HepG2 (cell line): Measurements from ENCODE around the gene ARFGAP2. TPM values are rescaled to one million over a fixed set of nuclear protein-coding genes. Genes with fewer than 3 reads are reported as not detected.

Experiments used
- HNRNPL ChIP-seq: fragments of 200-400 bp; formaldehyde crosslinking; IDR thresholded peaks from 2 replicates; pipeline ENCODE4 v1.6.1; 2017; ENCODE audit warnings: mild to moderate bottlenecking, low read depth, low read length
- NFIC ChIP-seq: IDR thresholded peaks from 2 replicates; pipeline ENCODE4 v1.6.1; 2012; ENCODE audit warnings: mild to moderate bottlenecking, low read length, inconsistent platforms
- RXRA ChIP-seq: sonication (generic); formaldehyde crosslinking; IDR thresholded peaks from 2 replicates; pipeline ENCODE4 v1.5.1; 2020; ENCODE audit warnings: missing genetic modification reagents
- TFAP4 ChIP-seq: sonication (generic); IDR thresholded peaks from 2 replicates; pipeline ENCODE4 v1.6.1; 2016; ENCODE audit warnings: low read depth, borderline replicate concordance
- ZNF431 ChIP-seq: sonication (generic); formaldehyde crosslinking; IDR thresholded peaks from 2 replicates; pipeline ENCODE4 v1.9.0; 2022; ENCODE audit warnings: missing genetic modification reagents, low read depth, mild to moderate bottlenecking, borderline replicate concordance
- ZNF605 ChIP-seq: sonication (generic); formaldehyde crosslinking; IDR thresholded peaks from 2 replicates; pipeline ENCODE4 v1.8.0; 2022; ENCODE audit warnings: mild to moderate bottlenecking, missing genetic modification reagents
- ZNF614 ChIP-seq: IDR thresholded peaks from 2 replicates; pipeline ENCODE4 v1.6.1; 2018; ENCODE audit warnings: missing biosample characterization, missing genetic modification reagents, inconsistent platforms, borderline replicate concordance
- polyA plus RNA-seq, 8 experiments: library from polyadenylated mRNA; depleted of rRNA in 3 of 8; stranded (reverse) in 7 of 8; unstranded in 1 of 8; fragments of >200 nt; fragmentation: Illumina TruSeq in 4 of 8; extraction: Trizol in 4 of 8; gene quantifications; 2 replicates each; pipeline versions ENCODE4 v1.2.1 to v1.2.3, GENCODE V29; 2011 to 2016; ENCODE audit warnings: low read depth in 4 of 8, missing spikeins in 1 of 8, mixed read lengths in 1 of 8; ENCODE audit not compliant: insufficient read depth in 1 of 8
- total RNA-seq, 5 experiments: library from RNA; depleted of rRNA; stranded (reverse); fragments of >200 nt; fragmentation: Illumina TruSeq; extraction: Trizol; gene quantifications; 2 replicates each; pipeline ENCODE4 v1.2.3, GENCODE V29; 2016; ENCODE audit warnings: low read depth in 1 of 5
- TF ChIP-seq, protein P1 (sequence below): sonication (generic); formaldehyde crosslinking; IDR thresholded peaks from 2 replicates; pipeline ENCODE4 v1.4.0; 2020; ENCODE audit warnings: missing genetic modification reagents
- TF ChIP-seq, protein P2 (sequence below): sonication (generic); formaldehyde crosslinking; IDR thresholded peaks from 2 replicates; pipeline ENCODE4 v1.4.0; 2020; ENCODE audit warnings: missing genetic modification reagents
- TF ChIP-seq, protein P3 (sequence below), 2 experiments: sonication (generic) in 1 of 2; formaldehyde crosslinking in 1 of 2; IDR thresholded peaks; 2 replicates each; pipeline versions ENCODE4 v1.5.1 to v1.6.1; 2011 to 2020; ENCODE audit warnings: borderline replicate concordance in 1 of 2, low read depth in 1 of 2, low read length in 1 of 2, mild to moderate bottlenecking in 1 of 2, missing genetic modification reagents in 1 of 2, moderate library complexity in 1 of 2
- TF ChIP-seq, protein P4 (sequence below): sonication (generic); formaldehyde crosslinking; IDR thresholded peaks from 2 replicates; pipeline ENCODE4 v1.4.0; 2020; ENCODE audit warnings: missing genetic modification reagents, mild to moderate bottlenecking, borderline replicate concordance
- TF ChIP-seq, protein P5 (sequence below): sonication (generic); formaldehyde crosslinking; IDR thresholded peaks from 2 replicates; pipeline ENCODE4 v1.4.0; 2020; ENCODE audit warnings: mild to moderate bottlenecking, missing genetic modification reagents

Gene ARFGAP2
- total and polyA plus RNA-seq, 2 of the 13 experiments (the other 11 are each of a cell fraction or from before 2014, with no cell fraction given): 32.3 to 75.3 TPM

GRCh38 chr11:47184711-47185304, 8.1 kb upstream of the ARFGAP2 start (continued):
- TF ChIP-seq, protein P1, sequence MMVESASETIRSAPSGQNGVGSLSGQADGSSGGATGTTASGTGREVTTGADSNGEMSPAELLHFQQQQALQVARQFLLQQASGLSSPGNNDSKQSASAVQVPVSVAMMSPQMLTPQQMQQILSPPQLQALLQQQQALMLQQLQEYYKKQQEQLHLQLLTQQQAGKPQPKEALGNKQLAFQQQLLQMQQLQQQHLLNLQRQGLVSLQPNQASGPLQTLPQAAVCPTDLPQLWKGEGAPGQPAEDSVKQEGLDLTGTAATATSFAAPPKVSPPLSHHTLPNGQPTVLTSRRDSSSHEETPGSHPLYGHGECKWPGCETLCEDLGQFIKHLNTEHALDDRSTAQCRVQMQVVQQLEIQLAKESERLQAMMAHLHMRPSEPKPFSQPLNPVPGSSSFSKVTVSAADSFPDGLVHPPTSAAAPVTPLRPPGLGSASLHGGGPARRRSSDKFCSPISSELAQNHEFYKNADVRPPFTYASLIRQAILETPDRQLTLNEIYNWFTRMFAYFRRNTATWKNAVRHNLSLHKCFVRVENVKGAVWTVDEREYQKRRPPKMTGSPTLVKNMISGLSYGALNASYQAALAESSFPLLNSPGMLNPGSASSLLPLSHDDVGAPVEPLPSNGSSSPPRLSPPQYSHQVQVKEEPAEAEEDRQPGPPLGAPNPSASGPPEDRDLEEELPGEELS (CRISPR knock-in tag): peak; percentile 51; the same call in 1 of the 2 replicates
- TF ChIP-seq ZNF605 (0 out of 2 replicates have a peak, but pooled peaks have one; percentile 47), NFIC (0 out of 2 replicates have a peak, but pooled peaks have one; percentile 33), HNRNPL (peak; percentile 99), RXRA (CRISPR knock-in tag) (peak; percentile 98), ZNF614 (0 out of 2 replicates have a peak, but pooled peaks have one; percentile 21), TFAP4 (peak; percentile 60; the same call in 1 of the 2 replicates), ZNF431 (CRISPR knock-in tag) (no peak)
- TF ChIP-seq, protein P2, sequence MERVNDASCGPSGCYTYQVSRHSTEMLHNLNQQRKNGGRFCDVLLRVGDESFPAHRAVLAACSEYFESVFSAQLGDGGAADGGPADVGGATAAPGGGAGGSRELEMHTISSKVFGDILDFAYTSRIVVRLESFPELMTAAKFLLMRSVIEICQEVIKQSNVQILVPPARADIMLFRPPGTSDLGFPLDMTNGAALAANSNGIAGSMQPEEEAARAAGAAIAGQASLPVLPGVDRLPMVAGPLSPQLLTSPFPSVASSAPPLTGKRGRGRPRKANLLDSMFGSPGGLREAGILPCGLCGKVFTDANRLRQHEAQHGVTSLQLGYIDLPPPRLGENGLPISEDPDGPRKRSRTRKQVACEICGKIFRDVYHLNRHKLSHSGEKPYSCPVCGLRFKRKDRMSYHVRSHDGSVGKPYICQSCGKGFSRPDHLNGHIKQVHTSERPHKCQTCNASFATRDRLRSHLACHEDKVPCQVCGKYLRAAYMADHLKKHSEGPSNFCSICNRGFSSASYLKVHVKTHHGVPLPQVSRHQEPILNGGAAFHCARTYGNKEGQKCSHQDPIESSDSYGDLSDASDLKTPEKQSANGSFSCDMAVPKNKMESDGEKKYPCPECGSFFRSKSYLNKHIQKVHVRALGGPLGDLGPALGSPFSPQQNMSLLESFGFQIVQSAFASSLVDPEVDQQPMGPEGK (CRISPR knock-in tag): peak; percentile 91
- TF ChIP-seq, protein P3, sequence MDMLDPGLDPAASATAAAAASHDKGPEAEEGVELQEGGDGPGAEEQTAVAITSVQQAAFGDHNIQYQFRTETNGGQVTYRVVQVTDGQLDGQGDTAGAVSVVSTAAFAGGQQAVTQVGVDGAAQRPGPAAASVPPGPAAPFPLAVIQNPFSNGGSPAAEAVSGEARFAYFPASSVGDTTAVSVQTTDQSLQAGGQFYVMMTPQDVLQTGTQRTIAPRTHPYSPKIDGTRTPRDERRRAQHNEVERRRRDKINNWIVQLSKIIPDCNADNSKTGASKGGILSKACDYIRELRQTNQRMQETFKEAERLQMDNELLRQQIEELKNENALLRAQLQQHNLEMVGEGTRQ (IDR thresholded peaks at IDR 0.05; ENCODE audit: low read depth, low read length): no peak
- TF ChIP-seq, protein P3 (CRISPR knock-in tag; IDR thresholded peaks at IDR 0.05; ENCODE audit: borderline replicate concordance): peak; percentile 12; the same call in 1 of the 2 replicates
- TF ChIP-seq, protein P4, sequence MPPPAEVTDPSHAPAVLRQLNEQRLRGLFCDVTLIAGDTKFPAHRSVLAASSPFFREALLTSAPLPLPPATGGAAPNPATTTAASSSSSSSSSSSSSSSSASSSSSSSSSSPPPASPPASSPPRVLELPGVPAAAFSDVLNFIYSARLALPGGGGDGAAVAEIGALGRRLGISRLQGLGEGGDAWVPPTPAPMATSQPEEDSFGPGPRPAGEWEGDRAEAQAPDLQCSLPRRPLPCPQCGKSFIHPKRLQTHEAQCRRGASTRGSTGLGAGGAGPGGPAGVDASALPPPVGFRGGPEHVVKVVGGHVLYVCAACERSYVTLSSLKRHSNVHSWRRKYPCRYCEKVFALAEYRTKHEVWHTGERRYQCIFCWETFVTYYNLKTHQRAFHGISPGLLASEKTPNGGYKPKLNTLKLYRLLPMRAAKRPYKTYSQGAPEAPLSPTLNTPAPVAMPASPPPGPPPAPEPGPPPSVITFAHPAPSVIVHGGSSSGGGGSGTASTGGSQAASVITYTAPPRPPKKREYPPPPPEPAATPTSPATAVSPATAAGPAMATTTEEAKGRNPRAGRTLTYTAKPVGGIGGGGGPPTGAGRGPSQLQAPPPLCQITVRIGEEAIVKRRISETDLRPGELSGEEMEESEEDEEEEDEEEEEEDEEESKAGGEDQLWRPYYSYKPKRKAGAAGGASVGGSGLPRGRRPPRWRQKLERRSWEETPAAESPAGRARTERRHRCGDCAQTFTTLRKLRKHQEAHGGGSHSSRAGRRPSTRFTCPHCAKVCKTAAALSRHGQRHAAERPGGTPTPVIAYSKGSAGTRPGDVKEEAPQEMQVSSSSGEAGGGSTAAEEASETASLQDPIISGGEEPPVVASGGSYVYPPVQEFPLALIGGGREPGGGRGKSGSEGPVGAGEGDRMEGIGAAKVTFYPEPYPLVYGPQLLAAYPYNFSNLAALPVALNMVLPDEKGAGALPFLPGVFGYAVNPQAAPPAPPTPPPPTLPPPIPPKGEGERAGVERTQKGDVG (CRISPR knock-in tag): peak; percentile 52; the same call in 1 of the 2 replicates
- TF ChIP-seq, protein P5, sequence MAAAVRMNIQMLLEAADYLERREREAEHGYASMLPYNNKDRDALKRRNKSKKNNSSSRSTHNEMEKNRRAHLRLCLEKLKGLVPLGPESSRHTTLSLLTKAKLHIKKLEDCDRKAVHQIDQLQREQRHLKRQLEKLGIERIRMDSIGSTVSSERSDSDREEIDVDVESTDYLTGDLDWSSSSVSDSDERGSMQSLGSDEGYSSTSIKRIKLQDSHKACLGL (CRISPR knock-in tag): peak; percentile 76
